WTC11 (cell line): Measurements from ENCODE around the gene ATP11B. TPM values are rescaled to one million over a fixed set of nuclear protein-coding genes. Genes with fewer than 3 reads are reported as not detected.

ENCODE experiments used
- ATAC-seq: fragments of 200-7000 bp; cut with Tn5 transposase; 2 replicates; pipeline ENCODE4 v1.10.0; 2021; ENCODE audit warnings: mild to moderate bottlenecking, moderate library complexity
- CTCF ChIA-PET: fragments of 300-600 bp; sonication (Branson Sonifier 250); formaldehyde crosslinking; loops from one replicate; lab custom pipeline; 2021; ENCODE audit warnings: antibody characterized with exemption; lab: Charles Lee
- POLR2A ChIA-PET: fragments of 350-600 bp; sonication (Branson Sonifier 250); formaldehyde crosslinking; loops from one replicate; lab custom pipeline; 2021; ENCODE audit warnings: antibody characterized with exemption; lab: Charles Lee
- DNase-seq: peaks from one replicate; pipeline ENCODE4 v3.0.0; 2021; ENCODE audit warnings: low spot score
- H3K27ac Mint-ChIP-seq: 2 replicates; pipeline ENCODE4 v1.8.0; 2021; ENCODE audit warnings: mixed read lengths
- H3K27me3 Mint-ChIP-seq: 2 replicates; pipeline ENCODE4 v1.8.0; 2021; ENCODE audit warnings: low read depth, mild to moderate bottlenecking, moderate library complexity, mixed read lengths
- H3K36me3 Mint-ChIP-seq: 2 replicates; pipeline ENCODE4 v1.8.0; 2021; ENCODE audit warnings: mixed read lengths
- H3K4me1 Mint-ChIP-seq: 2 replicates; pipeline ENCODE4 v1.8.0; 2022; ENCODE audit warnings: mixed read lengths
- H3K4me3 Mint-ChIP-seq: 2 replicates; pipeline ENCODE4 v1.8.0; 2021; ENCODE audit warnings: mild to moderate bottlenecking, moderate library complexity, mixed read lengths
- H3K9me3 Mint-ChIP-seq: 2 replicates; pipeline ENCODE4 v1.8.0; 2021; ENCODE audit warnings: mixed read lengths
- ATF1 ChIP-seq: sonication (generic); formaldehyde crosslinking; IDR thresholded peaks from 2 replicates; pipeline ENCODE4 v1.8.1; 2023; ENCODE audit warnings: mild to moderate bottlenecking, moderate library complexity, missing genetic modification reagents
- CREB1 ChIP-seq: sonication (generic); formaldehyde crosslinking; IDR thresholded peaks from 2 replicates; pipeline ENCODE4 v1.8.0; 2023; ENCODE audit warnings: mild to moderate bottlenecking, missing genetic modification reagents
- CREM ChIP-seq: sonication (generic); formaldehyde crosslinking; IDR thresholded peaks from 2 replicates; pipeline ENCODE4 v1.8.1; 2022; ENCODE audit warnings: mild to moderate bottlenecking, missing genetic modification reagents, moderate library complexity
- ETV6 ChIP-seq: sonication (generic); formaldehyde crosslinking; IDR thresholded peaks from 2 replicates; pipeline ENCODE4 v1.8.1; 2022; ENCODE audit warnings: mild to moderate bottlenecking, missing genetic modification reagents
- FOXK1 ChIP-seq: sonication (generic); formaldehyde crosslinking; IDR thresholded peaks from 2 replicates; pipeline ENCODE4 v1.8.0; 2022; ENCODE audit warnings: mild to moderate bottlenecking, moderate library complexity, missing genetic modification reagents
- GRHL2 ChIP-seq: fragments of 250-450 bp; sonication (Bioruptor Pico); IDR thresholded peaks from 2 replicates; pipeline ENCODE4 v1.8.0; 2022; ENCODE audit warnings: mild to moderate bottlenecking, moderate library complexity; ENCODE audit not compliant: insufficient replicate concordance, severe bottlenecking
- JUN ChIP-seq: sonication (generic); formaldehyde crosslinking; IDR thresholded peaks from 2 replicates; pipeline ENCODE4 v1.8.0; 2023; ENCODE audit warnings: mild to moderate bottlenecking, missing genetic modification reagents
- KAT7 ChIP-seq: sonication (generic); formaldehyde crosslinking; IDR thresholded peaks from 2 replicates; pipeline ENCODE4 v1.8.1; 2023; ENCODE audit warnings: missing genetic modification reagents, mild to moderate bottlenecking, borderline replicate concordance
- MXD4 ChIP-seq: fragments of 250-450 bp; sonication (Bioruptor Pico); IDR thresholded peaks from 2 replicates; pipeline ENCODE4 v1.8.0; 2021; ENCODE audit warnings: mild to moderate bottlenecking, moderate library complexity, borderline replicate concordance
- NFE2L1 ChIP-seq: sonication (generic); formaldehyde crosslinking; IDR thresholded peaks from 2 replicates; pipeline ENCODE4 v1.8.1; 2023; ENCODE audit warnings: missing genetic modification reagents
- PRRX2 ChIP-seq: fragments of 250-450 bp; sonication (Bioruptor Pico); IDR thresholded peaks from 2 replicates; pipeline ENCODE4 v1.8.0; 2021; ENCODE audit warnings: mild to moderate bottlenecking
- TCF7 ChIP-seq: sonication (generic); formaldehyde crosslinking; IDR thresholded peaks from 2 replicates; pipeline ENCODE4 v1.8.0; 2022; ENCODE audit warnings: mild to moderate bottlenecking, low read depth, missing genetic modification reagents, moderate library complexity
- TP53 ChIP-seq: sonication (generic); formaldehyde crosslinking; IDR thresholded peaks from 2 replicates; pipeline ENCODE4 v1.8.1; 2023; ENCODE audit warnings: mild to moderate bottlenecking, missing genetic modification reagents
- ZNF263 ChIP-seq: sonication (generic); formaldehyde crosslinking; IDR thresholded peaks from 2 replicates; pipeline ENCODE4 v1.8.1; 2022; ENCODE audit warnings: low read depth, mild to moderate bottlenecking, moderate library complexity, missing genetic modification reagents
- ZNF416 ChIP-seq: fragments of 250-450 bp; sonication (Bioruptor Pico); IDR thresholded peaks from 2 replicates; pipeline ENCODE4 v1.9.0; 2021; ENCODE audit warnings: mild to moderate bottlenecking, inconsistent platforms
- ZNF671 ChIP-seq: fragments of 250-450 bp; sonication (Bioruptor Pico); IDR thresholded peaks from 2 replicates; pipeline ENCODE4 v1.8.0; 2021; ENCODE audit warnings: mild to moderate bottlenecking
- total RNA-seq: library from RNA; stranded (reverse); gene quantifications from 3 replicates; pipeline ENCODE4 v1.2.3, GENCODE V29; 2021
- TF ChIP-seq, protein P1 (sequence below): sonication (generic); formaldehyde crosslinking; IDR thresholded peaks from 2 replicates; pipeline ENCODE4 v1.8.0; 2022; ENCODE audit warnings: mild to moderate bottlenecking, missing genetic modification reagents
- TF ChIP-seq, protein P2 (sequence below): fragments of 250-450 bp; sonication (Bioruptor Pico); IDR thresholded peaks from 2 replicates; pipeline ENCODE4 v1.9.0; 2021; ENCODE audit warnings: moderate library complexity, mild to moderate bottlenecking, inconsistent platforms, borderline replicate concordance
- TF ChIP-seq, protein P3 (sequence below): sonication (generic); formaldehyde crosslinking; IDR thresholded peaks from 2 replicates; pipeline ENCODE4 v1.8.0; 2022; ENCODE audit warnings: missing genetic modification reagents
- TF ChIP-seq, protein P4 (sequence below): sonication (generic); formaldehyde crosslinking; IDR thresholded peaks from 2 replicates; pipeline ENCODE4 v1.8.0; 2022; ENCODE audit warnings: mild to moderate bottlenecking, missing genetic modification reagents
- TF ChIP-seq, protein P5 (sequence below): sonication (generic); formaldehyde crosslinking; IDR thresholded peaks from 2 replicates; pipeline ENCODE4 v1.8.1; 2023; ENCODE audit warnings: mild to moderate bottlenecking, missing genetic modification reagents, moderate library complexity
- TF ChIP-seq, protein P6 (sequence below): sonication (generic); formaldehyde crosslinking; conservative IDR thresholded peaks from 2 replicates; pipeline ENCODE4 v1.8.1; 2022; ENCODE audit warnings: mild to moderate bottlenecking, missing genetic modification reagents
- TF ChIP-seq, protein P7 (sequence below): sonication (generic); formaldehyde crosslinking; IDR thresholded peaks from 2 replicates; pipeline ENCODE4 v1.8.0; 2022; ENCODE audit warnings: mild to moderate bottlenecking, missing genetic modification reagents

ATP11B gene
- total RNA-seq, 1 experiment from 2014 or later: 25.7 TPM

DNA sequence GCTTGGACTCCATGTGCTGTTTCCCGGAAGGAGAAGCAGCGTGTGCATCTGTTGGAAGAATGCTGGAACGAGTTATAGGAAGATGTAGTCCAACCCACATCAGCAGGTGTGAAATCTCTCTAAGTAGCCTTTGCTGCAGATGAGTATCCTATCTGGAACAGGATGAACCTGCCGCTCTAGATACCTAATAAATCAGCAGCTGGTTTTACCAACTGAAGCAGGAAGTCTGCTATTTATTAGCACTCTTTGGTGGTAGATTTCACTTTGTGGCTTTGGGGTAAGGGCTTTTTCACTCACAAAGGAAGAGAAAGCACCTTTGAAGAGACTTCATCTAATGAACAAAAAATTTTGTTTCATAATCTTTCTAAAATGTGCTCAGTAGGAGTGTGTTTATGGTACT, 120.6 kb downstream of the ATP11B start:
- H3K4me3 Mint-ChIP-seq: no peak overlapping the region
- no peaks in the 10 kb centered on the region for H3K4me1 Mint-ChIP-seq
- DNase-seq (no peak), ATAC-seq (no peak)
- CTCF ChIA-PET: interaction anchor here (1.4 kb wide), 1 partner anchor 10 kb away, joined by 4 read pairs; no protein-coding TSS in a partner anchor
- no peak overlapping the region for H3K27ac Mint-ChIP-seq
- POLR2A ChIA-PET: no interaction called here
- H3K27me3 Mint-ChIP-seq: no peaks in the 10 kb centered on the region
- TF ChIP-seq, protein P1, sequence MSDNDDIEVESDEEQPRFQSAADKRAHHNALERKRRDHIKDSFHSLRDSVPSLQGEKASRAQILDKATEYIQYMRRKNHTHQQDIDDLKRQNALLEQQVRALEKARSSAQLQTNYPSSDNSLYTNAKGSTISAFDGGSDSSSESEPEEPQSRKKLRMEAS (CRISPR knock-in tag): no peak
- TF ChIP-seq CREB1 (CRISPR knock-in tag): no peak
- TF ChIP-seq, protein P2, sequence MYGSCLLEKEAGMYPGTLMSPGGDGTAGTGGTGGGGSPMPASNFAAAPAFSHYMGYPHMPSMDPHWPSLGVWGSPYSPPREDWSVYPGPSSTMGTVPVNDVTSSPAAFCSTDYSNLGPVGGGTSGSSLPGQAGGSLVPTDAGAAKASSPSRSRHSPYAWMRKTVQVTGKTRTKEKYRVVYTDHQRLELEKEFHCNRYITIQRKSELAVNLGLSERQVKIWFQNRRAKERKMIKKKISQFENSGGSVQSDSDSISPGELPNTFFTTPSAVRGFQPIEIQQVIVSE (CRISPR knock-in tag): no peak
- TF ChIP-seq, protein P3, sequence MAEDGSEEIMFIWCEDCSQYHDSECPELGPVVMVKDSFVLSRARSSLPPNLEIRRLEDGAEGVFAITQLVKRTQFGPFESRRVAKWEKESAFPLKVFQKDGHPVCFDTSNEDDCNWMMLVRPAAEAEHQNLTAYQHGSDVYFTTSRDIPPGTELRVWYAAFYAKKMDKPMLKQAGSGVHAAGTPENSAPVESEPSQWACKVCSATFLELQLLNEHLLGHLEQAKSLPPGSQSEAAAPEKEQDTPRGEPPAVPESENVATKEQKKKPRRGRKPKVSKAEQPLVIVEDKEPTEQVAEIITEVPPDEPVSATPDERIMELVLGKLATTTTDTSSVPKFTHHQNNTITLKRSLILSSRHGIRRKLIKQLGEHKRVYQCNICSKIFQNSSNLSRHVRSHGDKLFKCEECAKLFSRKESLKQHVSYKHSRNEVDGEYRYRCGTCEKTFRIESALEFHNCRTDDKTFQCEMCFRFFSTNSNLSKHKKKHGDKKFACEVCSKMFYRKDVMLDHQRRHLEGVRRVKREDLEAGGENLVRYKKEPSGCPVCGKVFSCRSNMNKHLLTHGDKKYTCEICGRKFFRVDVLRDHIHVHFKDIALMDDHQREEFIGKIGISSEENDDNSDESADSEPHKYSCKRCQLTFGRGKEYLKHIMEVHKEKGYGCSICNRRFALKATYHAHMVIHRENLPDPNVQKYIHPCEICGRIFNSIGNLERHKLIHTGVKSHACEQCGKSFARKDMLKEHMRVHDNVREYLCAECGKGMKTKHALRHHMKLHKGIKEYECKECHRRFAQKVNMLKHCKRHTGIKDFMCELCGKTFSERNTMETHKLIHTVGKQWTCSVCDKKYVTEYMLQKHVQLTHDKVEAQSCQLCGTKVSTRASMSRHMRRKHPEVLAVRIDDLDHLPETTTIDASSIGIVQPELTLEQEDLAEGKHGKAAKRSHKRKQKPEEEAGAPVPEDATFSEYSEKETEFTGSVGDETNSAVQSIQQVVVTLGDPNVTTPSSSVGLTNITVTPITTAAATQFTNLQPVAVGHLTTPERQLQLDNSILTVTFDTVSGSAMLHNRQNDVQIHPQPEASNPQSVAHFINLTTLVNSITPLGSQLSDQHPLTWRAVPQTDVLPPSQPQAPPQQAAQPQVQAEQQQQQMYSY (CRISPR knock-in tag): no peak
- TF ChIP-seq TP53 (CRISPR knock-in tag): no peak
- no peak for TF ChIP-seq ZNF263
- TF ChIP-seq, protein P4, sequence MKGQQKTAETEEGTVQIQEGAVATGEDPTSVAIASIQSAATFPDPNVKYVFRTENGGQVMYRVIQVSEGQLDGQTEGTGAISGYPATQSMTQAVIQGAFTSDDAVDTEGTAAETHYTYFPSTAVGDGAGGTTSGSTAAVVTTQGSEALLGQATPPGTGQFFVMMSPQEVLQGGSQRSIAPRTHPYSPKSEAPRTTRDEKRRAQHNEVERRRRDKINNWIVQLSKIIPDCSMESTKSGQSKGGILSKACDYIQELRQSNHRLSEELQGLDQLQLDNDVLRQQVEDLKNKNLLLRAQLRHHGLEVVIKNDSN (CRISPR knock-in tag): no peak
- TF ChIP-seq MXD4 (CRISPR knock-in tag): no peak
- TF ChIP-seq CREM: no peak
- TF ChIP-seq KAT7 (CRISPR knock-in tag): no peak
- TF ChIP-seq ETV6 (CRISPR knock-in tag): no peak
- no peak for TF ChIP-seq PRRX2
- no peak for TF ChIP-seq ZNF671 (CRISPR knock-in tag)
- TF ChIP-seq ZNF416 (CRISPR knock-in tag): no peak
- TF ChIP-seq, protein P5, sequence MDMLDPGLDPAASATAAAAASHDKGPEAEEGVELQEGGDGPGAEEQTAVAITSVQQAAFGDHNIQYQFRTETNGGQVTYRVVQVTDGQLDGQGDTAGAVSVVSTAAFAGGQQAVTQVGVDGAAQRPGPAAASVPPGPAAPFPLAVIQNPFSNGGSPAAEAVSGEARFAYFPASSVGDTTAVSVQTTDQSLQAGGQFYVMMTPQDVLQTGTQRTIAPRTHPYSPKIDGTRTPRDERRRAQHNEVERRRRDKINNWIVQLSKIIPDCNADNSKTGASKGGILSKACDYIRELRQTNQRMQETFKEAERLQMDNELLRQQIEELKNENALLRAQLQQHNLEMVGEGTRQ: no peak
- TF ChIP-seq GRHL2 (CRISPR knock-in tag): no peak
- TF ChIP-seq, protein P6, sequence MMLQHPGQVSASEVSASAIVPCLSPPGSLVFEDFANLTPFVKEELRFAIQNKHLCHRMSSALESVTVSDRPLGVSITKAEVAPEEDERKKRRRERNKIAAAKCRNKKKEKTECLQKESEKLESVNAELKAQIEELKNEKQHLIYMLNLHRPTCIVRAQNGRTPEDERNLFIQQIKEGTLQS: no peak
- TF ChIP-seq ATF1 (CRISPR knock-in tag): no peak
- no peaks in the 10 kb centered on the region for H3K36me3 Mint-ChIP-seq
- H3K9me3 Mint-ChIP-seq: no peaks in the 10 kb centered on the region

DNA sequence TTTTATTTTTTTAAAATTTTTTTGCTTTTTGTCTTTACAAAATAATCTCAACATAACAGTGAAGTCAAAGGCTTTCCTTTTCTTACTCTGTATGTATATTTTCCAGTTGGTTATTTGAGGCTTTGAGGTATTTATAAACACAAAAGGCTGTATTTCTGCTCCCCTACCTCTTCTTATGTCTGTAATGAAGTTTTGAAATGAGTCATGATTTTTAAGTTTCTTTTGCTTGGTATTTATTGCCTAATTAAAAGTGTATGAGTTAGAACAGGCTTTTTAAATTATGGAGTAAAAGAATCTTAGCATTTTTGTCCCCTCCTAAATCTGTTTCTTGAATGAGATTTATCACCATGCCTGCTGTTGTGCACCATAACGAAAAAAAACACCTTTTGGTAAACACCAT, 121.0 kb downstream of the ATP11B start:
- Mint-ChIP-seq H3K9me3 (no peaks in the 10 kb centered on the region), H3K4me1 (no peaks in the 10 kb centered on the region), H3K27me3 (no peaks in the 10 kb centered on the region), H3K27ac (no peak overlapping the region), H3K36me3 (no peaks in the 10 kb centered on the region), H3K4me3 (no peak overlapping the region)
- ChIA-PET CTCF (interaction anchor here (1.4 kb wide), 1 partner anchor 10 kb away, joined by 4 read pairs; no protein-coding TSS in a partner anchor), POLR2A (no interaction called here)
- ATAC-seq (no peak), DNase-seq (no peak)
- TF ChIP-seq MXD4 (CRISPR knock-in tag): no peak
- no peak for TF ChIP-seq FOXK1 (CRISPR knock-in tag)
- no peak for TF ChIP-seq JUN
- TF ChIP-seq, protein P7, sequence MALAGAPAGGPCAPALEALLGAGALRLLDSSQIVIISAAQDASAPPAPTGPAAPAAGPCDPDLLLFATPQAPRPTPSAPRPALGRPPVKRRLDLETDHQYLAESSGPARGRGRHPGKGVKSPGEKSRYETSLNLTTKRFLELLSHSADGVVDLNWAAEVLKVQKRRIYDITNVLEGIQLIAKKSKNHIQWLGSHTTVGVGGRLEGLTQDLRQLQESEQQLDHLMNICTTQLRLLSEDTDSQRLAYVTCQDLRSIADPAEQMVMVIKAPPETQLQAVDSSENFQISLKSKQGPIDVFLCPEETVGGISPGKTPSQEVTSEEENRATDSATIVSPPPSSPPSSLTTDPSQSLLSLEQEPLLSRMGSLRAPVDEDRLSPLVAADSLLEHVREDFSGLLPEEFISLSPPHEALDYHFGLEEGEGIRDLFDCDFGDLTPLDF (CRISPR knock-in tag): no peak
- TF ChIP-seq, protein P2 (CRISPR knock-in tag): no peak
- TF ChIP-seq, protein P5: no peak
- TF ChIP-seq NFE2L1 (CRISPR knock-in tag): no peak
- TF ChIP-seq TCF7 (CRISPR knock-in tag): no peak
